Fibroblast of the aortic adventitia (primary cell): ENCODE measurements around the gene CAMTA1. TPM values are rescaled to one million over a fixed set of nuclear protein-coding genes. Genes with fewer than 3 reads are reported as not detected.

ENCODE experiments used
- DNase-seq: peaks from one replicate; pipeline ENCODE4 v3.0.0-alpha.2; 2010; ENCODE audit warnings: low read depth
- H3K4me3 ChIP-seq: 2 replicates; pipeline ENCODE4 v1.5.1; 2011; ENCODE audit warnings: low read depth, mild to moderate bottlenecking, control low read depth, low read length, moderate library complexity
- total RNA-seq: library from RNA; depleted of rRNA; stranded (reverse); fragments of >200 nt; gene quantifications from 2 replicates; pipeline ENCODE4 v1.2.3, GENCODE V29; 2012; ENCODE audit warnings: low replicate concordance
- TF ChIP-seq, protein P1 (sequence below): IDR thresholded peaks from 2 replicates; pipeline ENCODE4 v1.5.1; 2011; ENCODE audit warnings: mild to moderate bottlenecking, low read length, control low read depth, inconsistent platforms; ENCODE audit not compliant: insufficient read depth

Gene CAMTA1
- total RNA-seq, 1 donor: 91.9 TPM

DNA sequence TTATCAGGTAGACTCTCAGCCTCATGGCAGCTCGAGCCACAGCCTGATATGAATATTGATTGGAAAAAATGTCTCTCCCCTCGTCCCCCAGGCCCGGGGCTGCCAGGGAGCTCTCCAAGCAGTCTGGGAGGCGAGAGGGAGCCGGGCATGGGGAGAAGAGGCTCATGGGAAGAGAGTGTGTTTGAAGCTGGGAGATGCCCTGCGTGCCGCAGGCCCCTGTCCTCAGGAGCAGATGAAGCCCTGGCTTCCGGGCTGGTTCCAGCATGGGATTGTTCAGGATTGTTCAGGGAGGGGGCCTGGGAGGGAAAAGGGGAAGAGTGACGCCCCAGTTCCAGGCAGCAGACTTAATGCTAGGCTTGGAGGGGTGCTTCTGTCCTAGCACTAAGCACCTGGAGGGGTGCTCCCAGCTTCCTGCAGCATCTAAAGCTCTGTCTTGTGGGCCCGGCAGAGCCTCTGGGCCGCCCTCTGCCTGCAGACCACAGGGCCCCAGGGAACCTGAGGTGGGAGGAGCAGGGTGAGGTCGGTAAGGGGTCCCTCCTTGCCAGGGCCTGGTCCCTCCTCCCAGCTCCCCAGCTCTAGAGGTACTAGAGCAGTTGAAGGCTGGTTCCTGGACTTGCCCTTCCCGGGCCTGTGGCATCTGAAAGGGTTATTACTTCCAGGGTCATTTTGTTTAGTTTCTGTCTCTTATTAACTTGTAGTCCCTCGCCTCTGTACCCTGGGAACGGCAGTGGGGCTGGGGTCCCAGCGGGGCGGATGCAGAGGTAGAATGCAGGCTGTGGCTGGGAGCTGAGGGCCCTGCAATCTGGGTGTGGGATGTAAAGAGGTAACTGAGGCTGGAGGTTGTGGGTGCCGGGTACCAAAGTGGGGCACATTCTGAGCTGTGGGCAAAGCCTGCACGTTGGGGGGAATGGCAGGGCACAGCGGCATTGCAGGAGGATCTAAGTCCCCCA, 651.1 kb downstream of the CAMTA1 start:
- no peak for DNase-seq
- TF ChIP-seq, protein P1, sequence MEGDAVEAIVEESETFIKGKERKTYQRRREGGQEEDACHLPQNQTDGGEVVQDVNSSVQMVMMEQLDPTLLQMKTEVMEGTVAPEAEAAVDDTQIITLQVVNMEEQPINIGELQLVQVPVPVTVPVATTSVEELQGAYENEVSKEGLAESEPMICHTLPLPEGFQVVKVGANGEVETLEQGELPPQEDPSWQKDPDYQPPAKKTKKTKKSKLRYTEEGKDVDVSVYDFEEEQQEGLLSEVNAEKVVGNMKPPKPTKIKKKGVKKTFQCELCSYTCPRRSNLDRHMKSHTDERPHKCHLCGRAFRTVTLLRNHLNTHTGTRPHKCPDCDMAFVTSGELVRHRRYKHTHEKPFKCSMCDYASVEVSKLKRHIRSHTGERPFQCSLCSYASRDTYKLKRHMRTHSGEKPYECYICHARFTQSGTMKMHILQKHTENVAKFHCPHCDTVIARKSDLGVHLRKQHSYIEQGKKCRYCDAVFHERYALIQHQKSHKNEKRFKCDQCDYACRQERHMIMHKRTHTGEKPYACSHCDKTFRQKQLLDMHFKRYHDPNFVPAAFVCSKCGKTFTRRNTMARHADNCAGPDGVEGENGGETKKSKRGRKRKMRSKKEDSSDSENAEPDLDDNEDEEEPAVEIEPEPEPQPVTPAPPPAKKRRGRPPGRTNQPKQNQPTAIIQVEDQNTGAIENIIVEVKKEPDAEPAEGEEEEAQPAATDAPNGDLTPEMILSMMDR: no peak
- H3K4me3 ChIP-seq: no peak overlapping the region

DNA sequence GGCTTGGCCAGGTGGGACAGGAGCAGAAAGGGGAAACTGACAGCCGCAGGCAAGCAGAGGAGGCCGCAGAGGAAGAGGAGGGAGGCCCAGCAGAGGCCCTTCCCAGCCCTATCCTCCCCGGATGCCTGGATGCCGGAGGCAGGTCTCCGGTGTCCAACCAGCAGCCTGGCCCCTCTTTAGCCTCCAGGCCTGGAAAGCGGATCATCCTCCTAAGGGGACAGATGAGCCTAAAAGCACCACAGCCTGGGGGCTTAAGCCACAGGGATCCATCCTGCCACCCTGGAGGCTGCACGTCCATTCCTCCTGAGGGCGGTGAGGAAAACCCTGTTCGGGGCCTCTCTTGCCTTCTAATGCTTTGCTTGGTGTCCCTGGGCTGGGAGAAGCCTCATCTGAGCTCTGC, 651.8 kb downstream of the CAMTA1 start:
- no peak overlapping the region for H3K4me3 ChIP-seq
- TF ChIP-seq, protein P1: no peak
- no peak for DNase-seq

DNA sequence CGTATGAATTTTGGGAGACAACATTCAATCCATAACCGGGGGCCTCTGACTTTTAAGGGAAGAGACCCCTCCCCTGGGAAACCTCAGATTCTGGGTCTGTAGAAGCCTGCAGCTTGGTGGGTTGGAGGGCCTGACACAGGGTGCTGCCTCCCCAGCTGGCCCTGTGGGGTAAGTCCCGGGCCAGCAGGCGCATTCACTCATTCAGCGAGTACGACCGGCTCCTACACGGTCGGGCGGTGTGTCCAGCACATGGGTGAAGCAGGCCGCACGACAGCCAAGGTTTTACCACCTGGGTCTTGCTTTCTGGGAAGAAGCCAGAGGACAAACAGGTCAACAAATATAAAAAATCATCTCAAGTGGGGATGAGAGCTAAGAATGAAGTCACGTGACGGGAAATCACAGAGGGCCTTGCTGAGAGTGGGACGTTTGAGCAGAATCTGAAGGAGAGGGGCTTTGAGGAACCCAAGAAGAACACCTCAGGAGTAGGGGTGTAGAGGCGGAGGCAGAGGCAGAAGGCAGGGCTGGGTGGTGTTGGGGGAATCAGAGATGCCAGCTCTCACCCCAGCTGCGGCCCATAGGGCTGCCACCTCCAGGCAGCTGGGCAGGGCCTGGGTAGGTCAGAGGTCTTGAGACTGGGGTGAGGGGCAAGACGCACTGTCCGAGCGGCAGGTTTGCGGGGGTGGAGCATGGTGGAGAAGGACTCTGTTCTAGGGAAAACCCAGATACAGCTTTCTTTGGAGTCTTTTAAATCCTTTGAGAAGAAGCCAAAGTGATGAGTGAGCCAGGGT, 652.5 kb downstream of the CAMTA1 start:
- DNase-seq: no peak
- H3K4me3 ChIP-seq: no peak overlapping the region
- TF ChIP-seq, protein P1: no peak

DNA sequence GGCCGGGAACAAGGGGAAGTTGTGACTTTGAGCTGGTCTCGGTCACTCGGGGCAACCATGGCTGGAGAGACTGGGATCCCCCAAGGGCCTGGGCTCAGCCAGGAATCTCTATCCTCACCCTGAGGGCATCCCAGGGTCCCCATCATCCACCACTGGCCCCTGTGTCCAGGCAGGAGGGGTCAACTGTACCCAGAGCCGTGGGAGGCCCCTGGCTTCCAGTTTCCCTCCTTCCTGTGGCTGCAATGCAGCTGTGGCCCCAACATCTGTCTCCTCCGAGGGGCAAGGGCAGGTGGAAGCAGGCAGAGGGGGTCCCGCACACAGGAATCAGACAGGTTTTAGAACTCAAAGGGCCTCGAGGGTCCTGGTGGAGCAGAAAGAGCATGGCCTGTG, 653.1 kb downstream of the CAMTA1 start:
- no peak for DNase-seq
- no peak overlapping the region for H3K4me3 ChIP-seq
- TF ChIP-seq, protein P1: no peak

DNA sequence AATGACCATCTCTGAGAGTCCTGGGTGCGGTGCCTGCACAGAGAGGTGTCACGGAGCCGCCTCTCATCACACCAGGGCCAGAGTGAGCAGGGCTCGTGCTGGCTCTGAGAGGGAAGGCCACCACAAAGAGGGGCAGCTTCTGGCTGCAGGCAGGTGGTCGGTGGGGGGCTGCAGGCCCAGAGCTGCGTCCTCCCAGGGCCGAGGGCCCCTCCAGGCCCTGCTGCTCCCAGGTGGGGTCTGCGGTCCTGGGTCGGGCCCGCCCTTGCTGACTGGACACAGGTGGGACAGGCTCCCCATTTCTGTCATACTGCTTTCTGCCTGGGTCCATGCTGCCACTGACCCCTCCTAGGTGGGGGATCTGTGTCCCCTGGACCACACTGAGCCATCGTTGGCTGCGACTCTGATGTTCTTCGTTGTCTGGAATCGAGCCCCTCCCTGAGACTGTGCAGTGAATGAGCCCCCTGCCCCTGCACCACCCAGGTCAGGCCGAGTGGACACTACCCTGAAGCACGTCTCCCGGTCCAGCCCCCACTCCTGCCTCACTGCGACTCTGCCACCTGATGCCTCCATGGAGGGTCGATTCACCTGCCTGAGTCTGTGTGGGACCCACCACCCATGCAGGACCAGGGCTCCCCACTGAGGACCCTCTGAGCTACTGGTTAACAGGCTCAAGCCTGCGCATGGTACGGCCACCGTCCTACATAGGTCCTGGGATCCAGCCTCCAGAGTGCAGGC, 653.8 kb downstream of the CAMTA1 start:
- H3K4me3 ChIP-seq: no peak overlapping the region
- DNase-seq: no peak
- TF ChIP-seq, protein P1: no peak

DNA sequence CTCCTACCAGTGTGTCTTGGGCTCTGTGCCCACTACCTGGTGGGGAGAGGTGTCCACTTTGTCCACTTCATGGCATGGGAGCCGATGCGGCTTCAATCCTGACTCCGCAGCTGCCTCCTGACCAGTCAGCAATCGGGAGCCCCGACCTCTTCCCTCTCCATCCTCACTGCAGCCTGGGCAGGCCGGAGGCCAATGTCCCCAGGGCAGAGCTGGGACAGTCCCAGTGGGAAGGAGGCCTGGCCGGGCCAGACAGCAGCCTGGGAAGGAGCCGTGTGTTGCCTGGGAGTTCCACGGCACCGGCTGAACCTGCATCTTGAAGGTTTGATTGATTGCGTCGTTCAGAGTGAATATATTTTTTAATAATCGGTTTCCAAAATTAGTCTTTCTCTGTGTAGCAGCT, 654.9 kb downstream of the CAMTA1 start:
- no peak for DNase-seq
- H3K4me3 ChIP-seq: no peak overlapping the region
- TF ChIP-seq, protein P1: no peak
